ENCODE measurements around the gene NABP1.
A peak's percentile ranks its signal among the peaks of the same experiment; 100 is the strongest.

The NABP1 gene

GRCh38 chr2:191679818-191680600, 2.1 kb downstream of the NABP1 start:
- in situ Hi-C loops (cut with HindIII; ENCODE audit: low sequenced_read_pairs): loop anchor here (25.0 kb wide), 1 partner anchor 118 kb away; no protein-coding TSS in a partner anchor

DNA sequence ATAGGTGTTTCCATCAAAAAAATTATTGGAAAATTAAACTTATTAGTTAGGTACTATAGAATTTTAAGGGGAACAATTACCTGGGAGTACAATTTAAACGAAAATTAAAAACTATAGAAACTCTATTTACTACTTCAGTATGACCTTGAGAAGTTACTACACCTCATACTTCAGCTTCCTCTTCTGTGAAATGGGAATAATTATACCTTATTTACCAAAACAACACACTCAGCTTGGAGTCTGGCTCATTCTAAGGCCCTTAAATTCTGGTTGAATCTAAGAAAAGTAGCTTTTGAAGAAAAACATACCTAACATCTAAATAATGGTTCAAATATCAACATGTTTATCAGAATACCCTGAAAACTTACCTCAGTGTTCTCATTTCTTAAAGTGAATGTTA, 2.7 kb downstream of the NABP1 start:
- in situ Hi-C loops (cut with HindIII; ENCODE audit: low sequenced_read_pairs): loop anchor here (25.0 kb wide), 1 partner anchor 118 kb away; no protein-coding TSS in a partner anchor
- no peak for TF ChIP-seq CTCF (IDR thresholded peaks at IDR 0.05; ENCODE audit: low read depth, low read length)
- DNase-seq (ENCODE audit: low read depth, low spot score): no peak
- H3K4me3 ChIP-seq (ENCODE audit: low read depth, low read length): peak overlapping the region; percentile 28

More at GRCh38 chr2:191679818-191680600, 2.1 kb downstream of the NABP1 start:
- peak; percentile 74 for DNase-seq (ENCODE audit: low read depth, low spot score)
- no peak for TF ChIP-seq CTCF (IDR thresholded peaks at IDR 0.05; ENCODE audit: low read depth, low read length)
- H3K4me3 ChIP-seq (ENCODE audit: low read depth, low read length): peak overlapping the region; percentile 83

GRCh38 chr2:191682126-191682525, 4.2 kb downstream of the NABP1 start:
- TF ChIP-seq CTCF (IDR thresholded peaks at IDR 0.05; ENCODE audit: low read depth, low read length): no peak
- no peak for DNase-seq (ENCODE audit: low read depth, low spot score)
- no peak overlapping the region for H3K4me3 ChIP-seq (ENCODE audit: low read depth, low read length)
- in situ Hi-C loops (cut with HindIII; ENCODE audit: low sequenced_read_pairs): loop anchor here (25.0 kb wide), 1 partner anchor 120 kb away; no protein-coding TSS in a partner anchor

GRCh38 chr2:191686066-191686465, 8.1 kb downstream of the NABP1 start:
- in situ Hi-C loops (cut with HindIII; ENCODE audit: low sequenced_read_pairs): loop anchor here (25.0 kb wide), 1 partner anchor 124 kb away; no protein-coding TSS in a partner anchor
- no peak for TF ChIP-seq CTCF (IDR thresholded peaks at IDR 0.05; ENCODE audit: low read depth, low read length)
- no peak overlapping the region for H3K4me3 ChIP-seq (ENCODE audit: low read depth, low read length)
- no peak for DNase-seq (ENCODE audit: low read depth, low spot score)

GRCh38 chr2:191686729-191687128, 8.8 kb downstream of the NABP1 start:
- TF ChIP-seq CTCF (IDR thresholded peaks at IDR 0.05; ENCODE audit: low read depth, low read length): no peak
- no peak for DNase-seq (ENCODE audit: low read depth, low spot score)
- in situ Hi-C loops (cut with HindIII; ENCODE audit: low sequenced_read_pairs): loop anchor here (25.0 kb wide), 1 partner anchor 124 kb away; no protein-coding TSS in a partner anchor
- H3K4me3 ChIP-seq (ENCODE audit: low read depth, low read length): no peak overlapping the region

DNA sequence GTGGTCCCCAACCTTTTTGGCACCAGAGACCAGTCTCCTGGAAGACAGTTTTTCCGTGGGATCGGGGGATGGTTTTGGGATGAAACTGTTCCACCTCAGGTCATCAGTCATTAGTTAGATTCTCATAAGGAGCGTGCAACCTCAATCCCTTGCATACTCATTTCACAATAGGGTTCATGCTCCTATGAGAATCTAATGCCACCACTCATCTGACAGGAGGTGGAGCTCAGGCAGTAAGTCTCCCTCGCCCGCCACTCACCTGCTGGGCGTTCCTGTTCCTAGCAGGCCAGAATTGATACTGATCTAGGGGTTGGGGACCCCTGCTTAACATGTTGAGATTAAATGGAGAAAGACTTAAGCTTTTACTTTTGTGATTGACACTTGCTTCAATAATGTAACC, 9.9 kb downstream of the NABP1 start:
- in situ Hi-C loops (cut with HindIII; ENCODE audit: low sequenced_read_pairs): loop anchor here (25.0 kb wide), 1 partner anchor 126 kb away; no protein-coding TSS in a partner anchor
- H3K4me3 ChIP-seq (ENCODE audit: low read depth, low read length): no peak overlapping the region
- DNase-seq (ENCODE audit: low read depth, low spot score): no peak
- no peak for TF ChIP-seq CTCF (IDR thresholded peaks at IDR 0.05; ENCODE audit: low read depth, low read length)
